Measurements from ENCODE around the gene KCNAB1. TPM values are rescaled to one million over a fixed set of nuclear protein-coding genes. Genes with fewer than 3 reads are reported as not detected.

Gene KCNAB1
- total RNA-seq, 4 donors from 2014 or later: 1.6 to 2.9 (median 2.3) TPM

- TF ChIP-seq CTCF (IDR thresholded peaks at IDR 0.05) (no peak), POLR2A (IDR thresholded peaks at IDR 0.05) (no peak)
- H3K4me3 ChIP-seq (ENCODE audit: low read depth, poor library complexity, severe bottlenecking): no peak overlapping the region
- WGBS, 2 donors: 85 to 89% methylated on average over 6 of the region's 6 CpGs
- intact Hi-C loops (cut with DNase I; ENCODE audit: low total_unique reads): no loop called here
- no peak for DNase-seq (ENCODE audit: low spot score in 2 of 2)
These were observed 416.3 kb downstream of the KCNAB1 start for GRCh38 chr3:156536524-156537316.

GRCh38 chr3:156539051-156539450, 418.7 kb downstream of the KCNAB1 start:
- no peak for DNase-seq (ENCODE audit: low spot score in 2 of 2)
- intact Hi-C loops (cut with DNase I; ENCODE audit: low total_unique reads): no loop called here
- no peak overlapping the region for H3K4me3 ChIP-seq (ENCODE audit: low read depth, poor library complexity, severe bottlenecking)
- 73 to 84% methylated on average over 2 of the region's 2 CpGs for WGBS, 2 donors
- TF ChIP-seq POLR2A (IDR thresholded peaks at IDR 0.05): no peak
- TF ChIP-seq CTCF (IDR thresholded peaks at IDR 0.05): no peak

- H3K4me3 ChIP-seq (ENCODE audit: low read depth, poor library complexity, severe bottlenecking): no peak overlapping the region
- DNase-seq (ENCODE audit: low spot score in 2 of 2): no peak
- intact Hi-C loops (cut with DNase I; ENCODE audit: low total_unique reads): loop anchor here (5.0 kb wide), 1 partner anchor 597 kb away; no protein-coding TSS in a partner anchor
- WGBS, 2 donors: 96 to 97% methylated on average over 1 of the region's 1 CpG
- no peak for TF ChIP-seq CTCF (IDR thresholded peaks at IDR 0.05)
- no peak for TF ChIP-seq POLR2A (IDR thresholded peaks at IDR 0.05)
These were observed 419.4 kb downstream of the KCNAB1 start for GRCh38 chr3:156539802-156540201.

- intact Hi-C loops (cut with DNase I; ENCODE audit: low total_unique reads): loop anchor here (5.0 kb wide), 1 partner anchor 595 kb away; no protein-coding TSS in a partner anchor
- TF ChIP-seq CTCF (IDR thresholded peaks at IDR 0.05): no peak
- TF ChIP-seq POLR2A (IDR thresholded peaks at IDR 0.05): no peak
- 43% methylated on average over 5 of the region's 5 CpGs for WGBS, 2 donors
- H3K4me3 ChIP-seq (ENCODE audit: low read depth, poor library complexity, severe bottlenecking): no peak overlapping the region
- DNase-seq (ENCODE audit: low spot score in 2 of 2): no peak
These were observed 422.0 kb downstream of the KCNAB1 start for GRCh38 chr3:156542101-156543042.

- no peak overlapping the region for H3K4me3 ChIP-seq (ENCODE audit: low read depth, poor library complexity, severe bottlenecking)
- TF ChIP-seq CTCF (IDR thresholded peaks at IDR 0.05) (no peak), POLR2A (IDR thresholded peaks at IDR 0.05) (no peak)
- DNase-seq (ENCODE audit: low spot score in 2 of 2): no peak
- intact Hi-C loops (cut with DNase I; ENCODE audit: low total_unique reads): loop anchor here (5.0 kb wide), 1 partner anchor 594 kb away; no protein-coding TSS in a partner anchor
- WGBS, 2 donors: 75 to 79% methylated on average over 2 of the region's 2 CpGs
These were observed 422.7 kb downstream of the KCNAB1 start for GRCh38 chr3:156543043-156543555.

Data from lower leg skin (tissue), 4 donors.